Coronary artery (tissue), 2 donors: ENCODE measurements around the gene ZNF791.

Experiments
- DNase-seq: peaks from one replicate; pipeline ENCODE4 v3.0.0-alpha.2; 2017; ENCODE audit warnings: low spot score
- H3K27ac ChIP-seq, 2 donors: fragments of 200-600 bp; sonication (generic); one replicate each; pipeline ENCODE4 v1.5.1; 2016 to 2019
- H3K4me3 ChIP-seq: fragments of 200-600 bp; sonication (generic); 2 replicates; pipeline ENCODE4 v1.5.1; 2016; ENCODE audit warnings: mild to moderate bottlenecking, moderate library complexity
- CTCF ChIP-seq: fragments of 200-600 bp; sonication (generic); IDR thresholded peaks from one replicate; pipeline ENCODE4 v1.5.1; 2019; ENCODE audit warnings: antibody characterized with exemption

Gene ZNF791

GRCh38 chr19:12647047-12647446 lies 36.3 kb downstream of the ZNF791 start:
- H3K4me3 ChIP-seq: no peak overlapping the region
- no peak for DNase-seq
- H3K27ac ChIP-seq: no peak overlapping the region
- no peak for TF ChIP-seq CTCF

GRCh38 chr19:12647490-12648071 lies 36.9 kb downstream of the ZNF791 start:
- Histone ChIP-seq H3K4me3 (peak overlapping the region; percentile 65), H3K27ac (peak overlapping the region in 1 of 2 donors; percentile 31)
- no peak for TF ChIP-seq CTCF
- DNase-seq: no peak

GRCh38 chr19:12648088-12648487 lies 37.4 kb downstream of the ZNF791 start:
- TF ChIP-seq CTCF: no peak
- Histone ChIP-seq H3K4me3 (peak overlapping the region; percentile 65), H3K27ac (no peak overlapping the region)
- no peak for DNase-seq

DNA sequence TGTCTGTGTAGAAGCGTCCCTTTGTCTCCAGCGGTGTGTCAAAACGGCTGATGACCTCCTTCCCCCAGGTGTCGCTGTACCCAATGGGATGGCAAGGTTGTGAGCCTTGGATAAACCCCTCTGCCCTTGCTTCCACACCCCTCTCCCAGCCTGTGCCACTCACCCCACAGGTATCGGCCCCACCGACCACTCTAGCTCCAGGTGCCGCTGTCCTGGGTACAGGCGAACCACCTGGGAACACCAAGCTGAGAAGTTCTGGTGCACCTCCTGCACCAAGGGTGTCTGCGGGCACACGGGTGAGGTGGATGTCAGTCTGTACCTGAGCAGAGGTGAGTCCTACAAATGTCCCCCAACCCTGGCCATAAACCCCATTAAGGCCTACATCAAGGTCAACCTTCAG lies 39.2 kb downstream of the ZNF791 start:
- Histone ChIP-seq H3K4me3 (no peak overlapping the region), H3K27ac (no peak overlapping the region)
- DNase-seq: no peak
- TF ChIP-seq CTCF: no peak

DNA sequence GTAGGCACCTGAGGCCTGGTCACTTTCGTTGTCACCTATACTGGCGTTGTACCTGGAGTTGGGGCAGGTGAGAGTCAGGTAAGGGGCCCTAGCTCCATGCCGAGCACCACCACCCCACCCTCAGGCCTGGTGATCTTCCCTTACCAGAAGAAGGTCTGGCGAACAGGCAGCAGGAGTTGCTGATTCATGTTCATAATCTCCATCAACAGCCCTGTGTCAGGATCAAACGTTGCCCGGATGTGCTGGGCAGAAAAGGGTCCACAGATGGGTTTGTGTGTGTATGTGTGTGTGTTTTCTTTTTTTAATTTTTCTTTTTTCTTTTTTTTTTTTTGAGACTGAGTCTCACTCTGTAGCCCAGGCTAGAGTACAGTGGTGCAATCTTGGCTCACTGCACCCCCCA lies 41.5 kb downstream of the ZNF791 start:
- Histone ChIP-seq H3K27ac (no peak overlapping the region), H3K4me3 (no peak overlapping the region)
- TF ChIP-seq CTCF: no peak
- no peak for DNase-seq

DNA sequence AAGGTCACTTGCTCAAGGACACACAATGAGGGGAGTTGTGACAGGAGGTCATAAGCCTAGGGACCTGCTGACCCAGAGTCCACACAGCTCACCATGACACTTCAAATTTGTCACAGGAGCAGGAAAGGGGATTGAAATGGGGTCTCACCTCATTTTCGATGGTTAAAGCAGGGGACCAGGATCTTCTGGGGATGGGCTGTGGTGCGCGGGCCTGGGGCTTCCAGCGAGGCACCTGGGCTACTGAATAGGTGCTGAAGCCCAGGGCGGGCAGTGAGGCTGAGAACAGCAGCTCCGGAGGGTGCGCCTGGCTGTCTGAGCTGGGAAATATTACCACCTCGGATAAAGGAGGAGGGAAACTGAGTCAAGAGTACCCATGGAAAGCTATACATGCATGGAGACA lies 44.8 kb downstream of the ZNF791 start:
- DNase-seq: no peak
- no peak overlapping the region for H3K4me3 ChIP-seq
- H3K27ac ChIP-seq: no peak overlapping the region
- TF ChIP-seq CTCF: no peak

- no peak overlapping the region for H3K27ac ChIP-seq
Observed at GRCh38 chr19:12656899-12657571, 46.3 kb downstream of the ZNF791 start.

More at GRCh38 chr19:12656899-12657571, 46.3 kb downstream of the ZNF791 start:
- no peak for TF ChIP-seq CTCF
- no peak overlapping the region for H3K4me3 ChIP-seq
- no peak for DNase-seq
